Esophagus muscularis mucosa (tissue), 4 donors: ENCODE results near the gene ACAA2.

Experiments
- CTCF ChIP-seq, 3 experiments: fragments of 200-600 bp in 2 of 3; fragments of 450-650 bp in 1 of 3; sonication (generic) in 2 of 3; IDR thresholded peaks; one replicate each; pipeline ENCODE4 v1.5.1; 2017 to 2019; ENCODE audit warnings: antibody characterized with exemption in 3 of 3, mild to moderate bottlenecking in 2 of 3, moderate library complexity in 1 of 3
- EP300 ChIP-seq: sonication (generic); formaldehyde crosslinking; IDR thresholded peaks from one replicate; pipeline ENCODE4 v1.6.1; 2017; ENCODE audit warnings: antibody characterized with exemption
- POLR2A ChIP-seq: fragments of 450-650 bp; IDR thresholded peaks from one replicate; pipeline ENCODE4 v1.6.1; 2017; ENCODE audit warnings: antibody characterized with exemption, moderate library complexity, mild to moderate bottlenecking, low read depth
- POLR2AphosphoS5 ChIP-seq, 2 donors: sonication (generic); formaldehyde crosslinking; IDR thresholded peaks; one replicate each; pipeline ENCODE4 v1.6.1; 2017; ENCODE audit warnings: antibody characterized with exemption in 2 of 2

GRCh38 chr18:49856496-49856895 lies 43.2 kb upstream of the ACAA2 start:
- TF ChIP-seq CTCF (IDR thresholded peaks at IDR 0.05) (no peak), POLR2AphosphoS5 (IDR thresholded peaks at IDR 0.05) (no peak), EP300 (no peak), POLR2A (no peak)
